22Rv1 (cell line): ENCODE measurements around the gene PRKD1.

ENCODE experiments used
- CTCF ChIP-seq: fragments of 450-650 bp; IDR thresholded peaks from 2 replicates; pipeline ENCODE4 v1.5.1; 2017; ENCODE audit warnings: mild to moderate bottlenecking
- ZFX ChIP-seq: fragments of 450-650 bp; IDR thresholded peaks from 2 replicates; pipeline ENCODE4 v1.6.1; 2017; ENCODE audit warnings: antibody characterized with exemption, borderline replicate concordance

DNA sequence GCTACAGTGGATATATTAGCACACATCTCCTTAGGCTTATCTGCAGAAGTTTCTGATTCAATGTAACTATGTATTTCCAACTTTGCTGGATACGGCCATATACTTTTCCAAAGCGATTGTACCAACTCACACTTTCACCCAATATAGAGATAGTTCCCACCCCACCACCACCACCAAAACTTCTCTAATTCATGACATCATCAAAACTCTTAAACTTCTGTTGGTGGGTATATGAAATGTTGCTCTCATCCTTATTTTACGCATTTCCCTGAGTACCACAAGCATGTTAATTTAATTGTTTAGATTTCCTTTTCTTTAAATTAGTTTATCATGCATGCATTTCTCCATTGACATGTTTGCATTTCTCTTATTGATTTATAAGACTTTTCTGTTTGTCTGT, 95.6 kb downstream of the PRKD1 start:
- no peak for TF ChIP-seq CTCF
- no peak for TF ChIP-seq ZFX
